GM23338 (cell line): ENCODE data around the gene PRSS48. TPM values are rescaled to one million over a fixed set of nuclear protein-coding genes. Genes with fewer than 3 reads are reported as not detected.

ENCODE experiments used
- ATAC-seq: fragments of 200-7000 bp; cut with Tn5 transposase; 3 replicates; pipeline ENCODE4 v1.9.1; 2020
- DNase-seq: peaks from one replicate; pipeline ENCODE4 v3.0.0-alpha.2; 2015; ENCODE audit warnings: low spot score
- H2AFZ ChIP-seq: fragments of 200-600 bp; sonication (generic); 2 replicates; pipeline ENCODE4 v1.8.0; 2016; ENCODE audit warnings: antibody characterized with exemption, mild to moderate bottlenecking, moderate library complexity
- H3F3A ChIP-seq: fragments of 200-600 bp; sonication (generic); replicated peaks from 2 replicates; pipeline ENCODE4 v1.8.0; 2017; ENCODE audit warnings: antibody characterized with exemption, mixed run types, low read depth
- H3K27ac ChIP-seq: fragments of 200-600 bp; sonication (generic); 2 replicates; pipeline ENCODE4 v1.6.1; 2016; ENCODE audit warnings: low read depth
- H3K27me3 ChIP-seq: fragments of 200-600 bp; sonication (generic); 2 replicates; pipeline ENCODE4 v1.8.0; 2016; ENCODE audit warnings: mild to moderate bottlenecking, mixed run types, moderate library complexity; ENCODE audit not compliant: insufficient read depth
- H3K36me3 ChIP-seq: fragments of 200-600 bp; sonication (generic); 2 replicates; pipeline ENCODE4 v1.8.0; 2016; ENCODE audit warnings: mild to moderate bottlenecking; ENCODE audit not compliant: insufficient read depth
- H3K4me1 ChIP-seq: fragments of 200-600 bp; sonication (generic); 2 replicates; pipeline ENCODE4 v1.8.0; 2016; ENCODE audit warnings: mild to moderate bottlenecking, moderate library complexity; ENCODE audit not compliant: insufficient read depth
- H3K4me2 ChIP-seq: fragments of 200-600 bp; sonication (generic); 2 replicates; pipeline ENCODE4 v1.7.1; 2017; ENCODE audit warnings: mixed run types
- H3K4me3 ChIP-seq: fragments of 200-600 bp; sonication (generic); 2 replicates; pipeline ENCODE4 v1.6.1; 2016; ENCODE audit warnings: mixed run types
- H3K79me2 ChIP-seq: fragments of 200-600 bp; sonication (generic); replicated peaks from 2 replicates; pipeline ENCODE4 v1.8.0; 2017; ENCODE audit warnings: mild to moderate bottlenecking; ENCODE audit not compliant: insufficient read depth
- H3K9me2 ChIP-seq: fragments of 200-600 bp; sonication (generic); 2 replicates; pipeline ENCODE4 v1.8.0; 2017; ENCODE audit not compliant: insufficient read depth
- H4K20me1 ChIP-seq: fragments of 200-600 bp; sonication (generic); replicated peaks from 2 replicates; pipeline ENCODE4 v1.8.0; 2017; ENCODE audit warnings: mild to moderate bottlenecking; ENCODE audit not compliant: insufficient read depth
- H3K27ac Mint-ChIP-seq: 2 replicates; pipeline ENCODE4 v1.8.0; 2020; ENCODE audit warnings: inconsistent platforms, mild to moderate bottlenecking, moderate library complexity, mixed read lengths
- H3K27me3 Mint-ChIP-seq: 3 replicates; pipeline ENCODE4 v1.8.0; 2022; ENCODE audit warnings: low read depth, mild to moderate bottlenecking, moderate library complexity, mixed read lengths, inconsistent platforms; ENCODE audit not compliant: insufficient read depth, poor library complexity
- H3K36me3 Mint-ChIP-seq: 3 replicates; pipeline ENCODE4 v1.8.0; 2021; ENCODE audit warnings: low read depth, mild to moderate bottlenecking, inconsistent platforms, moderate library complexity, mixed read lengths
- H3K4me1 Mint-ChIP-seq: 3 replicates; pipeline ENCODE4 v1.8.0; 2020; ENCODE audit warnings: mild to moderate bottlenecking, inconsistent platforms, mixed read lengths
- H3K4me3 Mint-ChIP-seq: 3 replicates; pipeline ENCODE4 v1.8.0; 2021; ENCODE audit warnings: moderate library complexity, mild to moderate bottlenecking, inconsistent platforms, mixed read lengths
- H3K9me3 Mint-ChIP-seq: 3 replicates; pipeline ENCODE4 v1.8.0; 2020; ENCODE audit warnings: moderate library complexity, mild to moderate bottlenecking, inconsistent platforms, mixed read lengths
- CREB1 ChIP-seq: fragments of 250-450 bp; sonication (Bioruptor Pico); IDR thresholded peaks from 2 replicates; pipeline ENCODE4 v1.5.0; 2020; ENCODE audit warnings: low read depth, mild to moderate bottlenecking, moderate library complexity
- STAT1 ChIP-seq: IDR thresholded peaks from one replicate; pipeline ENCODE4 v1.6.1; 2016; ENCODE audit warnings: antibody characterized with exemption; ENCODE audit not compliant: unreplicated experiment
- polyA plus RNA-seq: library from polyadenylated mRNA; unstranded; fragments of >200 nt; fragmentation: Nextera tagmentation; extraction: Ambion mirVana; gene quantifications from 2 replicates; pipeline ENCODE4 v1.2.1, GENCODE V29; 2016
- total RNA-seq: library from RNA; depleted of rRNA; stranded (reverse); fragments of >200 nt; shearing (Covaris generic); gene quantifications from 2 replicates; pipeline ENCODE4 v1.2.3, GENCODE V29; 2014
- TF ChIP-seq, protein P1 (sequence below): fragments of 250-450 bp; sonication (Bioruptor Pico); IDR thresholded peaks from 2 replicates; pipeline ENCODE4 v1.5.0; 2020; ENCODE audit warnings: mild to moderate bottlenecking, moderate library complexity
- TF ChIP-seq, protein P2 (sequence below): IDR thresholded peaks from one replicate; pipeline ENCODE4 v1.6.1; 2018; ENCODE audit warnings: antibody characterized with exemption; ENCODE audit not compliant: unreplicated experiment

Gene PRSS48
- total and polyA plus RNA-seq, 2 experiments from 2014 or later: 0.36 TPM; not detected in 1

DNA sequence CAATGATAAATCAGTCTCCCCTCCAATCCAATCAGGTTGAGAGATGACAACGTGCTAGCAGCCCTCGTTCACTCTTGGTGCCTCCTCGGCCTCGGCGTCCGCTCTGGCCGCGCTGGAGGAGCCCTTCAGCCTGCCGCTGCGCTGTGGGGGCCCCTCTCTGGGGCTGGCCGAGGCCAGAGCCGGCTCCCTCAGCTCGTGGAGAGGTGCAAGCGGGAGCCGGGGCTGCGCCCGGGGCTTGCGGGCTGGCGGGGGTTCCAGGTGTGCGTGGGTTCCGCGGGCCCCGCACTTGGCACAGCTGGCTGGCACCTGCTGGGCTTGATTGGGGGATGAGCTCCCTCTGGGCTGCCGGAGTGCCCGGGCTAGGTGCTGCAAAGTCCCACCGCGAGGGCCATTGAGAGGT is 40.9 kb upstream of the PRSS48 start (continued):
- TF ChIP-seq, protein P1, sequence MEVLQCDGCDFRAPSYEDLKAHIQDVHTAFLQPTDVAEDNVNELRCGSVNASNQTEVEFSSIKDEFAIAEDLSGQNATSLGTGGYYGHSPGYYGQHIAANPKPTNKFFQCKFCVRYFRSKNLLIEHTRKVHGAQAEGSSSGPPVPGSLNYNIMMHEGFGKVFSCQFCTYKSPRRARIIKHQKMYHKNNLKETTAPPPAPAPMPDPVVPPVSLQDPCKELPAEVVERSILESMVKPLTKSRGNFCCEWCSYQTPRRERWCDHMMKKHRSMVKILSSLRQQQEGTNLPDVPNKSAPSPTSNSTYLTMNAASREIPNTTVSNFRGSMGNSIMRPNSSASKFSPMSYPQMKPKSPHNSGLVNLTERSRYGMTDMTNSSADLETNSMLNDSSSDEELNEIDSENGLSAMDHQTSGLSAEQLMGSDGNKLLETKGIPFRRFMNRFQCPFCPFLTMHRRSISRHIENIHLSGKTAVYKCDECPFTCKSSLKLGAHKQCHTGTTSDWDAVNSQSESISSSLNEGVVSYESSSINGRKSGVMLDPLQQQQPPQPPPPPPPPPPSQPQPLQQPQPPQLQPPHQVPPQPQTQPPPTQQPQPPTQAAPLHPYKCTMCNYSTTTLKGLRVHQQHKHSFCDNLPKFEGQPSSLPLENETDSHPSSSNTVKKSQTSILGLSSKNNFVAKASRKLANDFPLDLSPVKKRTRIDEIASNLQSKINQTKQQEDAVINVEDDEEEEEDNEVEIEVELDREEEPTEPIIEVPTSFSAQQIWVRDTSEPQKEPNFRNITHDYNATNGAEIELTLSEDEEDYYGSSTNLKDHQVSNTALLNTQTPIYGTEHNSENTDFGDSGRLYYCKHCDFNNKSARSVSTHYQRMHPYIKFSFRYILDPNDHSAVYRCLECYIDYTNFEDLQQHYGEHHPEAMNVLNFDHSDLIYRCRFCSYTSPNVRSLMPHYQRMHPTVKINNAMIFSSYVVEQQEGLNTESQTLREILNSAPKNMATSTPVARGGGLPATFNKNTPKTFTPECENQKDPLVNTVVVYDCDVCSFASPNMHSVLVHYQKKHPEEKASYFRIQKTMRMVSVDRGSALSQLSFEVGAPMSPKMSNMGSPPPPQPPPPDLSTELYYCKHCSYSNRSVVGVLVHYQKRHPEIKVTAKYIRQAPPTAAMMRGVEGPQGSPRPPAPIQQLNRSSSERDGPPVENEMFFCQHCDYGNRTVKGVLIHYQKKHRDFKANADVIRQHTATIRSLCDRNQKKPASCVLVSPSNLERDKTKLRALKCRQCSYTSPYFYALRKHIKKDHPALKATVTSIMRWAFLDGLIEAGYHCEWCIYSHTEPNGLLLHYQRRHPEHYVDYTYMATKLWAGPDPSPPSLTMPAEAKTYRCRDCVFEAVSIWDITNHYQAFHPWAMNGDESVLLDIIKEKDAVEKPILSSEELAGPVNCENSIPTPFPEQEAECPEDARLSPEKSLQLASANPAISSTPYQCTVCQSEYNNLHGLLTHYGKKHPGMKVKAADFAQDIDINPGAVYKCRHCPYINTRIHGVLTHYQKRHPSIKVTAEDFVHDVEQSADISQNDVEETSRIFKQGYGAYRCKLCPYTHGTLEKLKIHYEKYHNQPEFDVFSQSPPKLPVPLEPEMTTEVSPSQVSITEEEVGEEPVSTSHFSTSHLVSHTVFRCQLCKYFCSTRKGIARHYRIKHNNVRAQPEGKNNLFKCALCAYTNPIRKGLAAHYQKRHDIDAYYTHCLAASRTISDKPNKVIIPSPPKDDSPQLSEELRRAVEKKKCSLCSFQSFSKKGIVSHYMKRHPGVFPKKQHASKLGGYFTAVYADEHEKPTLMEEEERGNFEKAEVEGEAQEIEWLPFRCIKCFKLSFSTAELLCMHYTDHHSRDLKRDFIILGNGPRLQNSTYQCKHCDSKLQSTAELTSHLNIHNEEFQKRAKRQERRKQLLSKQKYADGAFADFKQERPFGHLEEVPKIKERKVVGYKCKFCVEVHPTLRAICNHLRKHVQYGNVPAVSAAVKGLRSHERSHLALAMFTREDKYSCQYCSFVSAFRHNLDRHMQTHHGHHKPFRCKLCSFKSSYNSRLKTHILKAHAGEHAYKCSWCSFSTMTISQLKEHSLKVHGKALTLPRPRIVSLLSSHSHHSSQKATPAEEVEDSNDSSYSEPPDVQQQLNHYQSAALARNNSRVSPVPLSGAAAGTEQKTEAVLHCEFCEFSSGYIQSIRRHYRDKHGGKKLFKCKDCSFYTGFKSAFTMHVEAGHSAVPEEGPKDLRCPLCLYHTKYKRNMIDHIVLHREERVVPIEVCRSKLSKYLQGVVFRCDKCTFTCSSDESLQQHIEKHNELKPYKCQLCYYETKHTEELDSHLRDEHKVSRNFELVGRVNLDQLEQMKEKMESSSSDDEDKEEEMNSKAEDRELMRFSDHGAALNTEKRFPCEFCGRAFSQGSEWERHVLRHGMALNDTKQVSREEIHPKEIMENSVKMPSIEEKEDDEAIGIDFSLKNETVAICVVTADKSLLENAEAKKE (CRISPR knock-in tag): no peak

DNA sequence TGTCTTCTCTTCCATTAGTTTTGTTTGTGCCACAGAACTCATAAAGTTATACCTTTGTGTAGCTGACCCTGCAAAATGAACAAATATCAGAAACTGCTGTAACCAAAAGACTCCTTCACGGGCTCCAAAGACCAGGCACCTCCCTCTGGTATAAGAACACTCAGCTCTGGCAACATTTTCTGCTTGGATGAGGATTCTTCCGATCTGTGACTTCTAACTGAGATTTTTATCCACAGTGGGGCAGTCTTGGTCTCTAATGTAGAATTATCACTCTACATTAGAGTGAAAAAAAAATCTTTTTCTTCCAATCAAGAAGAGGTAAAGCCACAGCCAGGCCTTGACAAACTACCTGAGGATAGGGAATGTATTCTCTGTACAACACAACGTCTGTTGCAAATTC is 38.5 kb upstream of the PRSS48 start:
- Mint-ChIP-seq H3K36me3 (peaks cover 21% of the 10 kb centered on the region), H3K27me3 (peaks cover 3% of the 10 kb centered on the region), H3K4me3 (no peak overlapping the region), H3K27ac (no peak overlapping the region), H3K9me3 (peaks cover 8% of the 10 kb centered on the region; the same call in 2 of the 3 replicates), H3K4me1 (peaks cover 12% of the 10 kb centered on the region)
- DNase-seq (no peak), ATAC-seq (no peak)
- Histone ChIP-seq H3K9me2 (no peaks in the 10 kb centered on the region), H2AFZ (no peak overlapping the region), H3K4me3 (no peak overlapping the region), H4K20me1 (no peaks in the 10 kb centered on the region; the same call in 1 of the 2 replicates), H3F3A (no peaks in the 10 kb centered on the region), H3K4me2 (no peak overlapping the region), H3K4me1 (peaks cover 16% of the 10 kb centered on the region), H3K79me2 (peaks cover 48% of the 10 kb centered on the region), H3K36me3 (no peaks in the 10 kb centered on the region), H3K27ac (no peak overlapping the region), H3K27me3 (no peaks in the 10 kb centered on the region)
- TF ChIP-seq, protein P2, sequence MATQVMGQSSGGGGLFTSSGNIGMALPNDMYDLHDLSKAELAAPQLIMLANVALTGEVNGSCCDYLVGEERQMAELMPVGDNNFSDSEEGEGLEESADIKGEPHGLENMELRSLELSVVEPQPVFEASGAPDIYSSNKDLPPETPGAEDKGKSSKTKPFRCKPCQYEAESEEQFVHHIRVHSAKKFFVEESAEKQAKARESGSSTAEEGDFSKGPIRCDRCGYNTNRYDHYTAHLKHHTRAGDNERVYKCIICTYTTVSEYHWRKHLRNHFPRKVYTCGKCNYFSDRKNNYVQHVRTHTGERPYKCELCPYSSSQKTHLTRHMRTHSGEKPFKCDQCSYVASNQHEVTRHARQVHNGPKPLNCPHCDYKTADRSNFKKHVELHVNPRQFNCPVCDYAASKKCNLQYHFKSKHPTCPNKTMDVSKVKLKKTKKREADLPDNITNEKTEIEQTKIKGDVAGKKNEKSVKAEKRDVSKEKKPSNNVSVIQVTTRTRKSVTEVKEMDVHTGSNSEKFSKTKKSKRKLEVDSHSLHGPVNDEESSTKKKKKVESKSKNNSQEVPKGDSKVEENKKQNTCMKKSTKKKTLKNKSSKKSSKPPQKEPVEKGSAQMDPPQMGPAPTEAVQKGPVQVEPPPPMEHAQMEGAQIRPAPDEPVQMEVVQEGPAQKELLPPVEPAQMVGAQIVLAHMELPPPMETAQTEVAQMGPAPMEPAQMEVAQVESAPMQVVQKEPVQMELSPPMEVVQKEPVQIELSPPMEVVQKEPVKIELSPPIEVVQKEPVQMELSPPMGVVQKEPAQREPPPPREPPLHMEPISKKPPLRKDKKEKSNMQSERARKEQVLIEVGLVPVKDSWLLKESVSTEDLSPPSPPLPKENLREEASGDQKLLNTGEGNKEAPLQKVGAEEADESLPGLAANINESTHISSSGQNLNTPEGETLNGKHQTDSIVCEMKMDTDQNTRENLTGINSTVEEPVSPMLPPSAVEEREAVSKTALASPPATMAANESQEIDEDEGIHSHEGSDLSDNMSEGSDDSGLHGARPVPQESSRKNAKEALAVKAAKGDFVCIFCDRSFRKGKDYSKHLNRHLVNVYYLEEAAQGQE: no peak
- TF ChIP-seq CREB1 (CRISPR knock-in tag) (no peak), STAT1 (no peak)
